ENCODE measurements around the gene PWP2.
"Not testable (repeated sequence)": the region's sequence is repeated elsewhere in the genome, so short reads cannot be mapped to it uniquely, and the experiment has no call there.

Gene PWP2

GRCh38 chr21:44083631-44084291 lies 23.4 kb upstream of the PWP2 start:
- no peak for DNase-seq

GRCh38 chr21:44084496-44085241 lies 22.5 kb upstream of the PWP2 start:
- DNase-seq: no peak

DNA sequence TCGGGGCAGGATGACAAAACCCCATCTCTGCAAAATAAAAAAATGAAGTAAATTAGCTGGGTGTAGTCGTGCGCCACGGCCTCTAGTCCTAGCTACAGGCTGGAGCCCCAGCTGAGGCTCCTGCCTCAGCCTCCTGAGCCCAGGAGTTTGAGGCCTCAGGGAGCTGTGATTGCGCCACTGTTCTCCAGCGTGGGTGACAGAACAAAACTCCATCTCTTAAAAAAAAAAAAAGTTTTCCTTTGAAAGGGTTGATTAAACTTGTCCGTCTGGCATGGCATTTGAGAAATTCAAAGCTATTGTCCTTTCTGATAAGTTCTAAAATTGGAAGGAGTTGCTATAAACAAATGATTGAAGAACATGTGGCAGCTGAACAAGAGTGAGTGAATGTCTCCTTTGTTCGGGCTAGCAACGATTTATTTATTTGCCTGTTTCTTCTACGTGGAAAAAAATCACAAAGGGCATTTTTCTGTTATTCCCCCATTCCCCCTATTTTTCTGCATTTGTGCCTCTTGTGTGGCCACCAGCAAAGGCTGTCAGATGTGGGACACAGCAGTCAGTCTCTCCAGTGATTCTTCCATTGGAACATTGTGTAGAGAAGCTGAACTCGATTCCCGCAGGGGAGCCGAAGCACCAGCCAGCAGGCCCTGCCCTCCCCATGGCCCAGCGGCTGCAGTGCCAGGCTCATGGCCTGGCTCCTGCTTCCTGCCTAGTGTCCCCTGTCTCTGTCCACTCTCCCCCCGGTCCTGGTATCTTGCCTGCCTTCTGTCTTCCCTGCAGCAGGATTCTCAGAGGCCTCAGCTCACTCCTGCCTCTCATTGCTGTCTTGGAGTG lies 21.5 kb upstream of the PWP2 start:
- no peak for DNase-seq

- DNase-seq: no peak
Measured at GRCh38 chr21:44086636-44087425, 20.4 kb upstream of the PWP2 start.

DNA sequence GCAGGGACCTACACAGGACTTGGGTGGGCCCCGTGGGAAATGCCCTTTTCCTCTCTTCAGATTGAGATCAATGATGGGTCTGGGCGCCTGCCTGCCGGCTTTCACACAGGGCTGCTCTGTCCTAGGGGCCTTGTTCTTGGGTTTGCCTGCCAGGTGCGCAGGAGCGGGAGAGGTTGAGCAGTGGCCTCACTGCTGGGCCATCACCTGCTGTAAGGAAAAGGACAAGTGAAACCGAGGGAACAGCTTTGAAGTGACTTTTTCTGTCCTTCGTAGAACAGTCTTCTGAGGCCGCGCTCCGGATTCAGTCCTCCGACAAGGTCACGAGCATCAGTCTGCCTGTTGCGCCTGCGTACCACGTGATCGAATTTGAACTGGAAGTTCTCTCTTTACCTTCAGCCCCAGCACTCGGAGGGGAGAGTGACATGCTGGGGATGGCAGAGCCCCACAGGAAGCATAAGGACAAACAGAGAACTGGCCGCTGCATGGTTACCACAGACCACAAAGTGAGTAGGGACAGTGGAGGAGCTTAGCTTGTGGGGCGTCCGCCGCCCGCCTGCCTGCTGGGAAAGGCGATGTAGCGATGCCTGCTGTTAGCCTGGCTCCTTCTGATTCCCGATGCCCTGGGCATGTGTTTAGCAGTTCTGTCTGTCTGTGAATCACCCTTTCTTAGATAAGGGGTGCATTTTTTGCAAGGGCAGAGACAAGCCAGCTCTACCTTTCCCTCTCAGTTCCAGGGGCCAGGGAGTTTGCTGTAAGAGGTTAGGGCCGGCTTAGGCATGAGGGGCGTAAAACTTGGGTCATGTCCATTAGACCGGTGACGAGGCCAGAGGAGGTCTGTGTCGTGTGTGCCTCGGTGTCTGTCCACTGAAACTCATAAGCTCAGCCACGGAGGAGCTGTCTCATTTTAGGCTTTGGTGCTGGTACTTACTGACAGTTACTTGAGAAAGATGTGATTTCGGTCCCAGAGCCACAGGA lies 19.5 kb upstream of the PWP2 start:
- no peak for DNase-seq

GRCh38 chr21:44088401-44088780 lies 18.8 kb upstream of the PWP2 start:
- DNase-seq: no peak

DNA sequence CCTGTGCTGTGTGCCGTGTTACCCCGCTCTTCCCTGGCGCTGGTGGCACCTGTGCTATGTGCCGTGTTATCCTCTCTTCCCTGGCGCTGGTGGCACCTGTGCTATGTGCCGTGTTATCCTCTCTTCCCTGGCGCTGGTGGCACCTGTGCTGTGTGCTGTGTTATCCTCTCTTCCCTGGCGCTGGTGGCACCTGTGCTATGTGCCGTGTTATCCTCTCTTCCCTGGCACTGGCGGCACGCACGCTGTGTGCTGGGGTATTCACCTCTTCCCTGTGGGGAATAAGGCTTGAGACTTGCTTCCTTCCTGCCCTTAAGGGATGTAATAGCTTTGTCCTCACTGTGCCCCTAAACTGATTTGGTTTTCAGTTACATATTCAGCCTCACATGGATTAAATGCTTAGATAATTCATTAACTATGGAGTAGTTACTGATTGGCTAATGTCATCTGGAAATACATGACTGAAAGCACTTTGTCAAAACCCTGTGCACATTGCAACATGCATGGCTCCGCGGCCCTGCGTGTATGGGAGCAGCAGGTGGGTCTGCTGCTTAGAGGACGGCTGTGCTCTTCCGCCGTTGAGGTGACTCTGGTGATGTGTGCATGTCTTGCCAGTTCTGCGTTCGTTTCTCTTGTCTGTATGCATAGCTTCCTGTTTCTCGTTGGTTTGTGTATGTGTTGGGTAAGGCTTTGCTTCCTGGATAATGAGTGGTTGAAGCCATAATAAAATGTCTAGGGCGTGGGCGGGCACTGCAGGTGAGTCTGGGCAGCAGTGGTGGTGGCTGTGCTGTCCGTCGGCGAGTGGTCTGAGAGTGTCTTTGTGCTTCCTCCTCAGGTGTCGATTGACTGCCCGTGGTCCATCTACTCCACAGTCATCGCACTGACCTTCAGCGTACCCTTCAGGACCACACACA lies 17.9 kb upstream of the PWP2 start:
- no peak for DNase-seq

- DNase-seq: no peak
Measured at GRCh38 chr21:44090325-44090724, 16.9 kb upstream of the PWP2 start.

GRCh38 chr21:44092211-44092610 lies 15.0 kb upstream of the PWP2 start:
- no peak for DNase-seq

GRCh38 chr21:44093761-44094160 lies 13.4 kb upstream of the PWP2 start:
- no peak for DNase-seq

DNA sequence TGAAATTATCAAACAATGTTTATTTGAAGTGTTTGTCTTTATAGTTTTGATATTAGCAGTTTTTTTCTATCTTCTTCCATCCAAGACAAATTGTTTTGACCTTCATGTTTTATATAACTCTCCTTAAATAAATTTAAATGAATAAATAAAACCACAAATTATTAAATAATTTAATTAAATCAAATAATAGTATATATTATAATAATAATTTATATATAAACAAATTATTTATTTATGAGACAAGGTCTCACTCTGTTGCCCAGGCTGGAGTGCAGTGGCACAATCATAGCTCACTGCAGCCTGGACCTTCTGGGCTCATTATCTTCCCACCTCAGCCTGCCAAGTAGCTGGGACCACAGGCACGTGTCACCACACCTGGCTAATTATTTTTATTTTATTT lies 12.4 kb upstream of the PWP2 start:
- no peak for DNase-seq

DNA sequence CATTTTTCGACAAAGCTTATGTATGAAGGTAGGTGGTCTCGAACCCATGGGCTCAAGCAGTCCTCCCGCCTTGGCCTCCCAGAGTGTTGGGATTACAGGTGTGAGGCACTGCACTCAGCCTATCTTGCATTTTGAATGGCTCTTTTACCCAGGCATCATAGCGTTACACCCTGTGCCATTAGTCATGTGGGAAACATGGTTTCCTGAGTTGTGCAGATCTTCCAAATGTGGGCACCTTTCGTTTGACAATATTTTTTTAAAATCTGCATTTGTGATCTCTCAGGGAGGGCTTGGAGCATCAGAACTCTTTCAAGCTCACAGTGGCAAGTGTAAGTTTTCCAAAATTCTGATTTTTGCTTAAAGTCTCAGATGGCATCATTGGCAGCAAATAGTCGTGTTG lies 8.7 kb upstream of the PWP2 start:
- not testable (repeated sequence) for DNase-seq

GRCh38 chr21:44098964-44099363 lies 8.2 kb upstream of the PWP2 start:
- not testable (repeated sequence) for DNase-seq

GRCh38 chr21:44107589-44107988 lies 390 bp downstream of the PWP2 start:
- not testable (repeated sequence) for DNase-seq

GRCh38 chr21:44113702-44114371 lies 6.6 kb downstream of the PWP2 start:
- not testable (repeated sequence) for DNase-seq

DNA sequence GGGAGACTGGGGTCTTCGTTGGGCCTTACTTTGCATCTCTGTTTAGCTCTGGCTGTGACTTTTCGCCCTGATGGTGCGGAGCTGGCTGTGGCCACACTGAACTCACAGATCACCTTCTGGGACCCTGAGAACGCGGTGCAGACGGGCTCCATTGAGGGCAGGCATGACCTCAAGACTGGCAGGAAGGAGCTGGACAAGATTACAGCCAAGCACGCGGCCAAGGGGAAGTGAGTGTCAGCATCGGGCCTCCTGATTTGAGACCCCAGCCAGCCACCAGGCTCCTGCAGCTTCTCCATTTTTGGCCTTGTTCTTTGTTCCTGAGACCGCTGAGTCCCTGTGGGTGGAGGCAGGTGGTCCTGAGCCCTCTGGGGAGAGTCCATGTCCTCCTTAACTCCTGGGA lies 14.9 kb downstream of the PWP2 start:
- DNase-seq: not testable (repeated sequence)

DNA sequence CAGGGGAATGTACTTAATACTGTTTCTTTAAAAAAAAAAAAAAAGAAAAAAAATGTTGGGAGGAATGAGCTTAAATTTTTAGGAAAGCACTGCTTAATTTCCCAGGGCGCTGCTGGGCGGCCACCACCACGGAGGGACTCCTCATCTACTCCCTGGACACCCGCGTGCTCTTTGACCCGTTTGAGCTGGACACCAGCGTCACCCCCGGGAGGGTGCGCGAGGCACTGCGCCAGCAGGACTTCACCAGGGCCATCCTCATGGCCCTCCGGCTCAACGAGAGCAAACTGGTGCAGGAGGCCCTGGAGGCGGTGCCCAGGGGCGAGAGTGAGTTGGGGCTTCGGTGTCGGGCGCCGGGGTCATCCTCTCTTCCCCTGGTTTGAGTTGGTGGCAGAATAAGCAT lies 20.6 kb downstream of the PWP2 start:
- DNase-seq: not testable (repeated sequence)

DNA sequence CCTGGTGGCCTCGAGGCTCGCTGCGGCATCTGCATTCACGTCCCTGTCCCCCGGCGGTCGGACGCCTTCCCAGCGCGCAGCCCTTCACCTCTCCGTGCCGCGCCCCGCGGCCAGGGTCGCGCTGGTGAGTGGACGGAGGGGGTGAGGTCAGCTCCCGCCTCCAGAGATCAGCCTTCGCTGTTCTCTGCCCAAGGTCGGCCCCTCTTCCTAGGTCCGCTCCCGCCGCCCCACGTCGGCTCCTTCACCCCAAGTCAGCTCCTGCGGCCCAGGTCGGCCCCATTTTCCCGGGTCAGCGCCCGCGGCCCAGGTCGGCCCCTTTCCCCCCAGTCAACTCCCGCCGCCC lies 26.5 kb downstream of the PWP2 start:
- DNase-seq: not testable (repeated sequence)

- not testable (repeated sequence) for DNase-seq
Measured at GRCh38 chr21:44134732-44135131, 27.5 kb downstream of the PWP2 start.

DNA sequence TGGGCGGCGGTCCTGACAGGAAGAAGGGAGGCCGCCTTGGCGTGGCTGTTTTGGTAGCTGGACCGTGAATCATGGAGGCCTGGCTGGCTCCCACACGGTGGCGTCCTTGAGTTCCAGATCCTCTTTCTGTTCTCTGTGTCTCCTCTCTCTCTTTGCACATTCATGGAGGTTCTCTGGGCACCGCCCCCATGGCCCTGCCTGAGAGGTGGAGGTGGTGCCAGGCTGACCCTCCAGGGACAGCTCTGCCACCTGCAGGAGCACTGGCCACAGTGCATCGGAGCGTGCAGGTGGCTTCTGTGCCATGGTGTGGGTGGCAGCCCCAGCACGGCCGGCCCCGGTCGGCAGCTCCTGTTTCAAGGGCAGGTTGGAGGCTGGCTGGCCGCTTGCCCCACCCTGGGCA lies 30.8 kb downstream of the PWP2 start:
- not testable (repeated sequence) for DNase-seq
